Osteocyte (in vitro differentiated cells): Measurements from ENCODE around the gene KCNH1. TPM values are rescaled to one million over a fixed set of nuclear protein-coding genes. Genes with fewer than 3 reads are reported as not detected.

Experiments used
- DNase-seq: peaks from one replicate; pipeline ENCODE4 v3.0.0; 2021; ENCODE audit warnings: mixed read lengths; ENCODE audit not compliant: unreplicated experiment; ENCODE audit errors: extremely low spot score
- H3K27ac Mint-ChIP-seq: one replicate; pipeline ENCODE4 v1.8.0; 2021; ENCODE audit warnings: mild to moderate bottlenecking, mixed read lengths; ENCODE audit not compliant: unreplicated experiment
- H3K27me3 Mint-ChIP-seq: one replicate; pipeline ENCODE4 v1.8.0; 2021; ENCODE audit warnings: mixed read lengths; ENCODE audit not compliant: unreplicated experiment
- H3K36me3 Mint-ChIP-seq: one replicate; pipeline ENCODE4 v1.8.0; 2021; ENCODE audit warnings: mixed read lengths; ENCODE audit not compliant: unreplicated experiment
- H3K4me1 Mint-ChIP-seq: one replicate; pipeline ENCODE4 v1.8.0; 2021; ENCODE audit warnings: mixed read lengths; ENCODE audit not compliant: unreplicated experiment
- H3K4me3 Mint-ChIP-seq: one replicate; pipeline ENCODE4 v1.8.0; 2021; ENCODE audit warnings: mild to moderate bottlenecking, moderate library complexity, mixed read lengths; ENCODE audit not compliant: unreplicated experiment
- H3K9me3 Mint-ChIP-seq: one replicate; pipeline ENCODE4 v1.8.0; 2021; ENCODE audit warnings: mixed read lengths; ENCODE audit not compliant: unreplicated experiment
- total RNA-seq: library from RNA; stranded (reverse); gene quantifications from 2 replicates; pipeline ENCODE4 v1.2.1, GENCODE V29; 2021
- TF ChIP-seq, protein P1 (sequence below): fragments of 200-600 bp; sonication (generic); IDR thresholded peaks from 2 replicates; pipeline ENCODE4 v1.5.0; 2021; ENCODE audit warnings: antibody characterized with exemption, mild to moderate bottlenecking, moderate library complexity

KCNH1 gene
- total RNA-seq, 1 donor from 2014 or later, result 7.3 TPM

GRCh38 chr1:210631399-210631798, 502.5 kb downstream of the KCNH1 start:
- Mint-ChIP-seq H3K4me3 (no peak overlapping the region), H3K4me1 (peaks cover 6% of the 10 kb centered on the region), H3K9me3 (no peaks in the 10 kb centered on the region), H3K27me3 (no peaks in the 10 kb centered on the region), H3K36me3 (no peaks in the 10 kb centered on the region), H3K27ac (no peak overlapping the region)
- DNase-seq, result no peak
- TF ChIP-seq, protein P1, sequence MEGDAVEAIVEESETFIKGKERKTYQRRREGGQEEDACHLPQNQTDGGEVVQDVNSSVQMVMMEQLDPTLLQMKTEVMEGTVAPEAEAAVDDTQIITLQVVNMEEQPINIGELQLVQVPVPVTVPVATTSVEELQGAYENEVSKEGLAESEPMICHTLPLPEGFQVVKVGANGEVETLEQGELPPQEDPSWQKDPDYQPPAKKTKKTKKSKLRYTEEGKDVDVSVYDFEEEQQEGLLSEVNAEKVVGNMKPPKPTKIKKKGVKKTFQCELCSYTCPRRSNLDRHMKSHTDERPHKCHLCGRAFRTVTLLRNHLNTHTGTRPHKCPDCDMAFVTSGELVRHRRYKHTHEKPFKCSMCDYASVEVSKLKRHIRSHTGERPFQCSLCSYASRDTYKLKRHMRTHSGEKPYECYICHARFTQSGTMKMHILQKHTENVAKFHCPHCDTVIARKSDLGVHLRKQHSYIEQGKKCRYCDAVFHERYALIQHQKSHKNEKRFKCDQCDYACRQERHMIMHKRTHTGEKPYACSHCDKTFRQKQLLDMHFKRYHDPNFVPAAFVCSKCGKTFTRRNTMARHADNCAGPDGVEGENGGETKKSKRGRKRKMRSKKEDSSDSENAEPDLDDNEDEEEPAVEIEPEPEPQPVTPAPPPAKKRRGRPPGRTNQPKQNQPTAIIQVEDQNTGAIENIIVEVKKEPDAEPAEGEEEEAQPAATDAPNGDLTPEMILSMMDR, result no peak

- Mint-ChIP-seq H3K27ac (no peak overlapping the region), H3K4me1 (peaks cover 6% of the 10 kb centered on the region)
Observed at GRCh38 chr1:210629276-210629675, 504.7 kb downstream of the KCNH1 start.

GRCh38 chr1:210627755-210628154, 506.2 kb downstream of the KCNH1 start:
- Mint-ChIP-seq H3K27ac (no peak overlapping the region), H3K4me3 (no peak overlapping the region), H3K4me1 (no peaks in the 10 kb centered on the region), H3K9me3 (no peaks in the 10 kb centered on the region), H3K27me3 (no peaks in the 10 kb centered on the region), H3K36me3 (no peaks in the 10 kb centered on the region)
- no peak for DNase-seq
- TF ChIP-seq, protein P1, result no peak

More at GRCh38 chr1:210629276-210629675, 504.7 kb downstream of the KCNH1 start:
- DNase-seq, result no peak
- TF ChIP-seq, protein P1, result no peak
- H3K36me3 Mint-ChIP-seq, result no peaks in the 10 kb centered on the region
- no peaks in the 10 kb centered on the region for H3K9me3 Mint-ChIP-seq
- no peak overlapping the region for H3K4me3 Mint-ChIP-seq
- no peaks in the 10 kb centered on the region for H3K27me3 Mint-ChIP-seq

Other genes starting within 250 kb of the KCNH1 start
- 51.0 and 54.6 TPM in 2 replicates for gene RCOR3, start 125.2 kb upstream of the KCNH1 start, total RNA-seq
- gene TRAF5, start 192.7 kb upstream of the KCNH1 start, total RNA-seq, result 44.8 and 45.2 TPM in 2 replicates